OCI-LY7 (cell line): Measurements from ENCODE around the gene UBE3A. TPM values are rescaled to one million over a fixed set of nuclear protein-coding genes. Genes with fewer than 3 reads are reported as not detected.

ENCODE experiments used
- BruUV-seq: library from RNA; stranded (reverse); fragments of 400-500 nt; replicated peaks from 2 replicates; lab custom pipeline; 2021; lab: Mats Ljungman, UMichigan
- CTCF ChIA-PET: fragments of 300-600 bp; sonication (Branson Sonifier 250); formaldehyde crosslinking; loops from one replicate; lab custom pipeline; 2022; ENCODE audit warnings: antibody characterized with exemption; ENCODE audit not compliant: unreplicated experiment; lab: Charles Lee
- POLR2A ChIA-PET: fragments of 300-600 bp; sonication (Branson Sonifier 250); formaldehyde crosslinking; loops from one replicate; lab custom pipeline; 2022; ENCODE audit warnings: antibody characterized with exemption; lab: Charles Lee
- DNase-seq: peaks from one replicate; pipeline ENCODE4 v3.0.0-alpha.2; 2015; ENCODE audit warnings: low spot score
- H2AFZ ChIP-seq: fragments of 200-600 bp; sonication (generic), shearing (Covaris generic); 2 replicates; pipeline ENCODE4 v1.6.1; 2014; ENCODE audit warnings: mild to moderate bottlenecking, antibody characterized with exemption, low read length, moderate library complexity
- H3K27ac ChIP-seq: fragments of 200-600 bp; sonication (generic); 2 replicates; pipeline ENCODE4 v1.5.1; 2014; ENCODE audit warnings: mixed run types, low read depth, mild to moderate bottlenecking, moderate library complexity, low read length, inconsistent platforms; ENCODE audit not compliant: poor library complexity, severe bottlenecking
- H3K36me3 ChIP-seq: fragments of 200-600 bp; sonication (generic); 2 replicates; pipeline ENCODE4 v1.6.1; 2014; ENCODE audit warnings: mild to moderate bottlenecking, antibody characterized with exemption, low read length, moderate library complexity, mixed read lengths; ENCODE audit not compliant: insufficient read depth
- H3K4me1 ChIP-seq: fragments of 200-600 bp; sonication (generic); 2 replicates; pipeline ENCODE4 v1.5.1; 2014; ENCODE audit warnings: mild to moderate bottlenecking, low read length; ENCODE audit not compliant: insufficient read depth, poor library complexity, severe bottlenecking
- H3K4me2 ChIP-seq: fragments of 200-600 bp; sonication (generic); 2 replicates; pipeline ENCODE4 v1.6.1; 2014; ENCODE audit warnings: mild to moderate bottlenecking, low read length
- H3K4me3 ChIP-seq: fragments of 200-600 bp; sonication (generic); 2 replicates; pipeline ENCODE4 v1.5.1; 2014; ENCODE audit warnings: mild to moderate bottlenecking, low read depth, low read length; ENCODE audit not compliant: poor library complexity, severe bottlenecking
- H3K79me2 ChIP-seq: fragments of 200-600 bp; sonication (generic); 2 replicates; pipeline ENCODE4 v1.6.1; 2016; ENCODE audit warnings: low read depth, mild to moderate bottlenecking, low read length, moderate library complexity, mixed read lengths; ENCODE audit not compliant: insufficient read depth
- H3K9me2 ChIP-seq: fragments of 200-600 bp; sonication (generic); 2 replicates; pipeline ENCODE4 v1.6.1; 2016; ENCODE audit warnings: mild to moderate bottlenecking, low read length, mixed read lengths; ENCODE audit not compliant: insufficient read depth
- H3K9me3 ChIP-seq: fragments of 200-600 bp; sonication (generic); 2 replicates; pipeline ENCODE4 v1.6.1; 2014; ENCODE audit warnings: mild to moderate bottlenecking, mixed run types, low read length, mixed read lengths
- H4K20me1 ChIP-seq: fragments of 200-600 bp; sonication (generic); 2 replicates; pipeline ENCODE4 v1.6.1; 2014; ENCODE audit warnings: mild to moderate bottlenecking, antibody characterized with exemption, low read length, moderate library complexity, mixed read lengths; ENCODE audit not compliant: insufficient read depth
- EZH2phosphoT487 ChIP-seq: fragments of 200-600 bp; sonication (generic); IDR thresholded peaks from 2 replicates; pipeline ENCODE4 v1.6.1; 2018; ENCODE audit warnings: low read depth, borderline replicate concordance, mild to moderate bottlenecking, mixed run types, antibody characterized with exemption, low read length, moderate library complexity, mixed read lengths
- intact Hi-C: fragments of 100-400 bp; cut with micrococcal nuclease; formaldehyde crosslinking; loops from one replicate; pipeline ENCODE4 v1.10.0; 2022; ENCODE audit not compliant: unreplicated experiment
- total RNA-seq, 2 experiments: library from RNA; depleted of rRNA in 1 of 2; stranded (reverse); fragments of >200 nt in 1 of 2; shearing (Covaris generic) in 1 of 2; gene quantifications; 2 replicates each; pipeline ENCODE4 v1.2.3, GENCODE V29; 2014 to 2022
- TF ChIP-seq, protein P1 (sequence below): fragments of 200-600 bp; sonication (generic); conservative IDR thresholded peaks from 2 replicates; pipeline ENCODE4 v1.5.1; 2014; ENCODE audit warnings: mild to moderate bottlenecking, antibody characterized with exemption, low read length, moderate library complexity, mixed read lengths

Gene UBE3A
- total RNA-seq, 2 experiments from 2014 or later: 95.9 to 158 TPM

DNA sequence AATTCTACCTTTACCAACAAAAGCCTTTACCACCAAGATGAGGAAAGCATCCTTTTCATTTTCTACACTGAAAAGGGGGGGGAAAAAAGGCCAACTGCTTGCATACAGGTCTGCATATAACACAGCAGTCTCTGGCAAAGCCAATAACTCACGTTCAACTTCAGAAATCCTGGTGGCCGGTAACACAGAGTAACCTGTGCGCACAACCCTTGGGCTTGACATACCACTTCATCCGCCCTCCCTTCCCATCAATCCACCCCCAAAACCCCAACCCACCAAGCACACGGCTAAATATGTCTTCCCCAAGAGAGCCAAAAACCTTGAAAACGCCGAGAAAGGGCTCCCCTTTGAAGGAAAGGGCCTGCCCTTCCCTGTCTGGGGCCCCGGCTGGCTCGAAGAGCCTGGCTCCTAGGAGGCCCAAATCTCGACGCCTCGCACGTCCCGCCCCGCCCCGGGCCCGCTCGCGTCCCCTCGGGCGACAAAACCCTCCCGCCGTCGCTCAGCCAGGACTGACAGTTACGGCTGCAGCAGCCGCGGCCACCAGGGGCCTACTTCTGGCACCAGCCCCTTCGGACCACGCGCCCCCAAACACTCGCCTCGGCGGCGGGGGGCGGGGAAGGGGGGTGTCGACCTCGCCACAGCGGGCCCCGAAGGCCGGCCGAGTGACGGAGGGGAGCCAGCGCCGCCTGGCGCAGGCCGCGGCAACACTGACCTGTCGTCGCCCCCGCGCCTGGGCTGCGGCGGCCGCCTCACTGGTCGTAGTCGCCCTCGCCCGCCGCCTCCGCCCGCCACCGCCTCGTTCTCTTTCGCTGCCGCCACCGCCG lies 835 bp downstream of the UBE3A start:
- Histone ChIP-seq H3K4me3 (peak overlapping the region; percentile 98), H3K4me1 (peaks cover 36% of the 10 kb centered on the region), H3K9me2 (no peaks in the 10 kb centered on the region), H3K4me2 (peak overlapping the region; percentile 97), H4K20me1 (peaks cover 47% of the 10 kb centered on the region), H3K27ac (peak overlapping the region; percentile 84), H3K79me2 (peaks cover 53% of the 10 kb centered on the region), H3K36me3 (peaks cover 34% of the 10 kb centered on the region), H2AFZ (peak overlapping the region; percentile 69; the same call in 1 of the 2 replicates), H3K9me3 (no peaks in the 10 kb centered on the region; the same call in 1 of the 2 replicates)
- TF ChIP-seq, protein P1, sequence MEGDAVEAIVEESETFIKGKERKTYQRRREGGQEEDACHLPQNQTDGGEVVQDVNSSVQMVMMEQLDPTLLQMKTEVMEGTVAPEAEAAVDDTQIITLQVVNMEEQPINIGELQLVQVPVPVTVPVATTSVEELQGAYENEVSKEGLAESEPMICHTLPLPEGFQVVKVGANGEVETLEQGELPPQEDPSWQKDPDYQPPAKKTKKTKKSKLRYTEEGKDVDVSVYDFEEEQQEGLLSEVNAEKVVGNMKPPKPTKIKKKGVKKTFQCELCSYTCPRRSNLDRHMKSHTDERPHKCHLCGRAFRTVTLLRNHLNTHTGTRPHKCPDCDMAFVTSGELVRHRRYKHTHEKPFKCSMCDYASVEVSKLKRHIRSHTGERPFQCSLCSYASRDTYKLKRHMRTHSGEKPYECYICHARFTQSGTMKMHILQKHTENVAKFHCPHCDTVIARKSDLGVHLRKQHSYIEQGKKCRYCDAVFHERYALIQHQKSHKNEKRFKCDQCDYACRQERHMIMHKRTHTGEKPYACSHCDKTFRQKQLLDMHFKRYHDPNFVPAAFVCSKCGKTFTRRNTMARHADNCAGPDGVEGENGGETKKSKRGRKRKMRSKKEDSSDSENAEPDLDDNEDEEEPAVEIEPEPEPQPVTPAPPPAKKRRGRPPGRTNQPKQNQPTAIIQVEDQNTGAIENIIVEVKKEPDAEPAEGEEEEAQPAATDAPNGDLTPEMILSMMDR: peak; percentile 55
- no peak for TF ChIP-seq EZH2phosphoT487
- intact Hi-C loops: loop anchor here (2.0 to 10.0 kb wide), 4 partner anchors 107 to 497 kb away; no protein-coding TSS in a partner anchor
- CTCF ChIA-PET: no interaction called here
- peak; percentile 80 for DNase-seq
- no TSS peak for BruUV-seq
- POLR2A ChIA-PET: interaction anchor here (0.6 to 2.9 kb wide), 6 partner anchors 12 to 114 kb away, joined by 3 to 8 read pairs (median 4); no protein-coding TSS in a partner anchor

DNA sequence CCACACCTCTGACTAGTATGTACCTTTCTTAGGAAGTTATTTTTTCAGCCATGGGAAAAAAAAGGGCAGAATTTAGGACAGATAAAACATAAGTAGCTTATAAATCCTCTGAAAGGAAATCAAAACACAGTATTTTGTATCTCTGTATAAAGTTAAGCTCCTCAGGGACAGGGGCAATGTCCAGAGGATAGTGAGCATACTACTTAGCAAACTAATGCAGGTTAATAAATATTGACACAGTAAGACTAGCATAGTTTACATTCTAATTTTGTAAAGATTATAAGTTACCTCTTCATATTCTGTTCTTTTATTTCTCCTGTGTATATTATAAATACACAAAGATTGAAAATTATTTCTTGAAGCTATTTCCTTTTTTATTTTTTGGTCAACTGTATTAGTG lies 2.1 kb downstream of the UBE3A start:
- POLR2A ChIA-PET: interaction anchor here (0.9 to 2.9 kb wide), 11 partner anchors 11 to 113 kb away, joined by 3 to 8 read pairs (median 4); no protein-coding TSS in a partner anchor
- Histone ChIP-seq H3K9me3 (no peaks in the 10 kb centered on the region; the same call in 1 of the 2 replicates), H3K27ac (no peak overlapping the region), H3K36me3 (peaks cover 42% of the 10 kb centered on the region), H3K4me2 (peak overlapping the region; percentile 97), H3K4me3 (peak overlapping the region; percentile 98), H3K79me2 (peaks cover 66% of the 10 kb centered on the region), H3K9me2 (no peaks in the 10 kb centered on the region), H4K20me1 (peaks cover 60% of the 10 kb centered on the region), H3K4me1 (peaks cover 40% of the 10 kb centered on the region), H2AFZ (no peak overlapping the region)
- CTCF ChIA-PET: interaction anchor here (0.6 kb wide), 1 partner anchor 18 kb away, joined by 3 read pairs; no protein-coding TSS in a partner anchor
- BruUV-seq: no TSS peak
- TF ChIP-seq, protein P1: no peak
- TF ChIP-seq EZH2phosphoT487: no peak
- DNase-seq: no peak
- intact Hi-C loops: loop anchor here (5.0 to 10.0 kb wide), 3 partner anchors 299 to 498 kb away; no protein-coding TSS in a partner anchor
